ENCODE results near the gene ZFP90. TPM values are rescaled to one million over a fixed set of nuclear protein-coding genes. Genes with fewer than 3 reads are reported as not detected.
"Not testable (repeated sequence)": the region's sequence is repeated elsewhere in the genome, so short reads cannot be mapped to it uniquely, and the experiment has no call there.

ZFP90 gene
- total and polyA plus RNA-seq, 2 experiments from 2014 or later: 10.9 to 13.4 TPM

DNA sequence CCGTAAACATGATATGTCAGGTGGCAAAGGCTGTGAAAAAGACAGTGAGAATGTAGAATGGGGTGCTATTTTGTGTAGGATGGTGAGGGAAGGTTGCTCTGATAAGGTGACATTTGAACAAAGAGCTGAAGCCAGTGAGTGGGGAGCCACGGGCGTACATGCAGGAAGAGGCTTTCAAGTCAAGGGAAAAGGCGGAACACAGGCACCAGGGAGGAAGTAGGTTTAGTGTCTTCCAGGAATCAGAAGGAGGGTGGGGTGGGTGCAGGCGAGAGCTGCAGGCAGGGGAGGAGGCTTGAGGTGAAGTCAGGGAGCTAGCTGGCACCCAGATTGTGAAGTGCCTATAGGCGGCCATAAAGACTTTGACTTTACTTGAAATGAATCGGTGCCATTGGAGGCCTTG lies 14.1 kb downstream of the ZFP90 start:
- H3K79me2 ChIP-seq: no peaks in the 10 kb centered on the region
- no peak overlapping the region for H3K27ac ChIP-seq
- H3K4me1 ChIP-seq (ENCODE audit: insufficient read depth): no peaks in the 10 kb centered on the region
- no peak for TF ChIP-seq EZH2phosphoT487 (IDR thresholded peaks at IDR 0.05; ENCODE audit: low read depth, severe bottlenecking, unreplicated experiment)
- no peak for TF ChIP-seq EZH2 (IDR thresholded peaks at IDR 0.05; ENCODE audit: borderline replicate concordance)
- TF ChIP-seq, protein P1, sequence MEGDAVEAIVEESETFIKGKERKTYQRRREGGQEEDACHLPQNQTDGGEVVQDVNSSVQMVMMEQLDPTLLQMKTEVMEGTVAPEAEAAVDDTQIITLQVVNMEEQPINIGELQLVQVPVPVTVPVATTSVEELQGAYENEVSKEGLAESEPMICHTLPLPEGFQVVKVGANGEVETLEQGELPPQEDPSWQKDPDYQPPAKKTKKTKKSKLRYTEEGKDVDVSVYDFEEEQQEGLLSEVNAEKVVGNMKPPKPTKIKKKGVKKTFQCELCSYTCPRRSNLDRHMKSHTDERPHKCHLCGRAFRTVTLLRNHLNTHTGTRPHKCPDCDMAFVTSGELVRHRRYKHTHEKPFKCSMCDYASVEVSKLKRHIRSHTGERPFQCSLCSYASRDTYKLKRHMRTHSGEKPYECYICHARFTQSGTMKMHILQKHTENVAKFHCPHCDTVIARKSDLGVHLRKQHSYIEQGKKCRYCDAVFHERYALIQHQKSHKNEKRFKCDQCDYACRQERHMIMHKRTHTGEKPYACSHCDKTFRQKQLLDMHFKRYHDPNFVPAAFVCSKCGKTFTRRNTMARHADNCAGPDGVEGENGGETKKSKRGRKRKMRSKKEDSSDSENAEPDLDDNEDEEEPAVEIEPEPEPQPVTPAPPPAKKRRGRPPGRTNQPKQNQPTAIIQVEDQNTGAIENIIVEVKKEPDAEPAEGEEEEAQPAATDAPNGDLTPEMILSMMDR (IDR thresholded peaks at IDR 0.05; ENCODE audit: poor library complexity): no peak
- H4K20me1 ChIP-seq (ENCODE audit: insufficient read depth, poor library complexity, severe bottlenecking): no peaks in the 10 kb centered on the region
- H3K4me3 ChIP-seq: no peak overlapping the region
- no peaks in the 10 kb centered on the region for H3K9me2 ChIP-seq (replicated peaks; ENCODE audit: insufficient read depth)
- no peak overlapping the region for H2AFZ ChIP-seq
- no peak overlapping the region for H3K4me2 ChIP-seq
- peaks cover 14% of the 10 kb centered on the region for H3K36me3 ChIP-seq (replicated peaks; ENCODE audit: insufficient read depth, low read depth)
- H3K9me3 ChIP-seq (ENCODE audit: low read depth): peaks cover 10% of the 10 kb centered on the region
- DNase-seq (ENCODE audit: low spot score): no peak
- H3K27me3 ChIP-seq: no peaks in the 10 kb centered on the region
- WGBS (ENCODE audit: low lambda C conversion rate, missing lambda C conversion rate): 99% methylated on average over 7 of the region's 7 CpGs

DNA sequence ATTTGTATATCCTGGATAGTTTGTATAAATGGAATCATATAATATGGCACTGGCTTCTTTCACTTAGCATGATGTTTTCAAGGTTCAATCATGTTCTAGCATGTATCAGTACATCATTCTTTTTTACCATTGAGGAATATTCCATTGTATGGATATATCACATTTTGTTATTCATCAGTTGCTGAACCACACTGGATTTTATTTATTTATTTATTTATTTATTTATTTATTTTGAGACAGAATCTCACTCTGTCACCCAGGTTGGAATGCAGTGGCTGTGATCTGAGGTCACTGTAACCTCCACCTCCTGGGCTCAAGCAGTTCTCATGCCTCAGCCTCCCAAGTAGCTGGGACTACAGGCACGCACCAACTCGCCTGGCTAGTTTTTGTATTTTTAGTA lies 21.2 kb downstream of the ZFP90 start:
- H3K79me2 ChIP-seq; H3K27ac ChIP-seq; DNase-seq (ENCODE audit: low spot score); H3K9me2 ChIP-seq (replicated peaks; ENCODE audit: insufficient read depth); H3K4me1 ChIP-seq (ENCODE audit: insufficient read depth); H2AFZ ChIP-seq; H3K4me3 ChIP-seq; H3K27me3 ChIP-seq; H4K20me1 ChIP-seq (ENCODE audit: insufficient read depth, poor library complexity, severe bottlenecking); H3K4me2 ChIP-seq: not testable (repeated sequence)
- WGBS (ENCODE audit: low lambda C conversion rate, missing lambda C conversion rate): 96% methylated on average over 2 of the region's 2 CpGs
- Histone ChIP-seq H3K36me3 (replicated peaks; ENCODE audit: insufficient read depth, low read depth) (peaks cover 17% of the 10 kb centered on the region), H3K9me3 (ENCODE audit: low read depth) (peaks cover 71% of the 10 kb centered on the region)

DNA sequence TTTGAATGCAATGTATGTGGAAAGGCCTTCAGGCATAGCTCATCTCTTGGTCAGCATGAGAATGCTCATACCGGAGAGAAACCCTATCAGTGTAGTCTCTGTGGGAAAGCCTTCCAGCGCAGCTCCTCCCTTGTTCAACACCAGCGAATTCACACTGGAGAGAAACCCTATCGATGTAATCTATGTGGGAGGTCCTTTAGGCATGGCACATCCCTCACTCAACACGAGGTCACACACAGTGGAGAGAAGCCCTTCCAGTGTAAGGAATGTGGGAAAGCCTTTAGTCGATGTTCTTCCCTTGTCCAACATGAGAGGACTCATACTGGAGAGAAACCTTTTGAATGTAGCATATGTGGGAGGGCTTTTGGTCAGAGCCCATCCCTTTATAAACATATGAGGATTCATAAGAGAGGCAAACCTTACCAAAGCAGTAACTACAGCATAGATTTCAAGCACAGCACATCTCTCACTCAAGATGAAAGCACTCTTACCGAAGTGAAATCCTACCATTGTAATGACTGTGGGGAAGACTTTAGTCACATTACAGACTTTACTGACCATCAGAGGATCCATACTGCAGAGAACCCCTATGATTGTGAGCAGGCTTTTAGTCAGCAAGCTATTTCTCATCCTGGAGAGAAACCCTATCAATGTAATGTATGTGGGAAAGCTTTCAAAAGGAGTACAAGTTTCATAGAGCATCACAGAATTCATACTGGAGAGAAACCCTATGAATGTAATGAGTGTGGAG lies 24.7 kb downstream of the ZFP90 start:
- Histone ChIP-seq H3K9me2 (replicated peaks; ENCODE audit: insufficient read depth) (no peaks in the 10 kb centered on the region), H4K20me1 (ENCODE audit: insufficient read depth, poor library complexity, severe bottlenecking) (no peaks in the 10 kb centered on the region), H3K9me3 (ENCODE audit: low read depth) (peaks cover 75% of the 10 kb centered on the region), H3K27me3 (no peaks in the 10 kb centered on the region), H3K4me1 (ENCODE audit: insufficient read depth) (no peaks in the 10 kb centered on the region), H3K27ac (no peak overlapping the region), H3K4me3 (no peak overlapping the region), H3K79me2 (no peaks in the 10 kb centered on the region), H3K36me3 (replicated peaks; ENCODE audit: insufficient read depth, low read depth) (peaks cover 17% of the 10 kb centered on the region), H2AFZ (no peak overlapping the region), H3K4me2 (no peak overlapping the region)
- no peak for TF ChIP-seq EZH2 (IDR thresholded peaks at IDR 0.05; ENCODE audit: borderline replicate concordance)
- TF ChIP-seq EZH2phosphoT487 (IDR thresholded peaks at IDR 0.05; ENCODE audit: low read depth, severe bottlenecking, unreplicated experiment): no peak
- TF ChIP-seq, protein P1 (IDR thresholded peaks at IDR 0.05; ENCODE audit: poor library complexity): no peak
- no peak for DNase-seq (ENCODE audit: low spot score)
- 99% methylated on average over 7 of the region's 7 CpGs for WGBS (ENCODE audit: low lambda C conversion rate, missing lambda C conversion rate)

- Histone ChIP-seq H4K20me1 (ENCODE audit: insufficient read depth, poor library complexity, severe bottlenecking) (no peaks in the 10 kb centered on the region), H3K4me3 (no peak overlapping the region), H3K27ac (no peak overlapping the region), H3K9me2 (replicated peaks; ENCODE audit: insufficient read depth) (no peaks in the 10 kb centered on the region), H3K4me2 (no peak overlapping the region), H3K9me3 (ENCODE audit: low read depth) (peaks cover 72% of the 10 kb centered on the region), H3K4me1 (ENCODE audit: insufficient read depth) (no peaks in the 10 kb centered on the region), H3K79me2 (no peaks in the 10 kb centered on the region), H2AFZ (no peak overlapping the region), H3K27me3 (no peaks in the 10 kb centered on the region), H3K36me3 (replicated peaks; ENCODE audit: insufficient read depth, low read depth) (peaks cover 17% of the 10 kb centered on the region)
- DNase-seq (ENCODE audit: low spot score): no peak
- 97% methylated on average over 9 of the region's 9 CpGs for WGBS (ENCODE audit: low lambda C conversion rate, missing lambda C conversion rate)
- no peak for TF ChIP-seq EZH2 (IDR thresholded peaks at IDR 0.05; ENCODE audit: borderline replicate concordance)
- TF ChIP-seq EZH2phosphoT487 (IDR thresholded peaks at IDR 0.05; ENCODE audit: low read depth, severe bottlenecking, unreplicated experiment): no peak
- TF ChIP-seq, protein P1 (IDR thresholded peaks at IDR 0.05; ENCODE audit: poor library complexity): no peak
These were observed 25.4 kb downstream of the ZFP90 start for GRCh38 chr16:68564382-68564985.
